HG03103 (cell line): ENCODE results near the gene ADGRF1.

ENCODE experiments used
- ATAC-seq: cut with Tn5 transposase; IDR thresholded peaks from one replicate; pipeline ENCODE4 v1.9.1; 2021; ENCODE audit warnings: low read depth; ENCODE audit not compliant: unreplicated experiment

ADGRF1 gene

DNA sequence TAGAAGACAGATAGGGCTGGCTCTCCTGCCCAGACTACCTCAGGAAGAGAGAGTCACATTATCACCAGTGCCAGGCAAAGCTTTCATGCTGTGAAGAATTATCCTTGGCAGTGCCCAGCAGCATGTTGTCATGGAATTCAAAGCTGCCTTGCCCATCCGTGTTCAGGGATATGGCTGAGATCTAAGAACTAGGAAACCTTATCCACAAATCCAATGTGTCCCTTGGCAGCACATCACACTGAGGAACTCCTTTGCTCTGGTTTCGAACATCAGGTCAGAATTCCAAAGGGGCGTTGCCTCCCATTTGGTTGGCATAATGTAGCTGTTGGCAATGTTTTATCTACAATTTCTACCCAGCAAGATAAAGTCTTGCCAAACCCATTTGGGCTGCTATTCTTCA lies 52.7 kb downstream of the ADGRF1 start:
- ATAC-seq: no peak

DNA sequence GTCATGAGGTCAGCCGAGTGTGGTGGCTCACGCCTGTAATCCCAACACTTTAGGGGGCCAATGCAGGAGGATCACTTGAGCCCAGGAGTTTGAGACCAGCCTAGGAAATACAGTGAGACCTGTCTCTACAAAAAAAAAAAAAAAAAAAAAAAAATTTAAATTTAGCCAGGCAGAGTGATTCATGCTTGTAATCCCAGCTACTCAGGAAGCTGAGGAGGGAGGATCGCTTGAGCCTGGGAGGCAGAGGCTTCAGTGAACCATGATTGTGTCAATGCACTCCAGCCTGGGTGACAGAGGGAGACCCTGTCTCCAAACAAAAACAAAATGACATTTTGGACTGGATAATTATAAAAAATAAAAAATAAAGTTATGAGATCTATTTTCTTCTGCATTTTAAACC lies 56.2 kb downstream of the ADGRF1 start:
- no peak for ATAC-seq

DNA sequence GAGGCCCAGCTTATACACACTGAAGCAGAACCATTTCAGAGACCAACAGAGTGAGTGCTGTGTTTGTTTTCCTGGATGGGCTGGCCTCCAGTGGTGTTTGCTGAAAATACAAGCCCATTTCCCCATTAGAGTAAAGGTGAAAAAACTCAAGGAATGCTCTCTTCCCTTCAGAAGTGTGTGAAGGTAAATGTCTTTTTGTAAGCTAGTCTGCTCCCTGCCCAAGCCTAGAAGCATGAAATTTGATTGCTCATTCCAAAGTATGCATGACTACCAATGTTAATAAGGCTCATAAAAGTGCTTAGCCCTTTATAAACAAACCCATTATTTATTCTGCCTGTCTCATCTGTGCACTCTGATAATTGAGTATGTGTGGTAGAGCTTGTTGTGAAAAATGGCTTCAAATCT lies 59.1 kb downstream of the ADGRF1 start:
- ATAC-seq: no peak

DNA sequence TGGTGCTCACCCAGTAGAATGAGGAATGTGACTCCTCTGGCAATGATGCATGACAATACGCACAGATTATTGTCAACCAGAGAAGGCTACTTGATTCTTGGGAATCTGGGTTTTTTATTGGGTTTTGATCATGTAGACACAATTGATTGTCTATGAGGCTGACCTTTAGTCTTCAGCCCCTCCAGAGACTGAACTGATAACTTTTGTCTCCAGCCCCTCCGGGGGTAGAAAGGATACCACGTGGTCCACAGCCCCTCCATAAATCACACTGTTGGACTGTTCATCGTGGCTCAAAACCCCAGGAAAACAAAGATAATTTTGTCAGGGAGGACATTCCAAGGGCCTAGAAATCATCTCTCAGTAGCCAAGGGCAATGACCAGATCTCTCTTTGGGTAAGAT lies 62.9 kb downstream of the ADGRF1 start:
- no peak for ATAC-seq

DNA sequence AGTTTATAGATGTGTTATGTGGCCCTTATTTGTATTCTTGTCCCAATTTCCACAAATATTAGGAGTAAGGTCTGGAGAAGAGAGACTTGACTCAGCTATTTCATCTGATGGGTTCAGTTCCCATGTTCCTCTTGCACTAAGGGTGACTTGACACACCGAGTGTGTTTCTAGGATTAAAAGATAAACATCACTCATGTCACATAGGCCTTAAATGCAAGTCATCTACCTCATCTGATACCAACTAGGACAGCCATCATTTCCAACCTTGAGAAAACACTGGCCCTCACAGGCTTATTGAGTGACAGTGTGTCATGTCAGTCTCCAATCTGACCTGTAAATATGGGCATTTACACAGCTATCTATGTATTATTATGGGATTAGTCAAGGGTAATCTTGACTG lies 67.3 kb downstream of the ADGRF1 start:
- ATAC-seq: no peak

DNA sequence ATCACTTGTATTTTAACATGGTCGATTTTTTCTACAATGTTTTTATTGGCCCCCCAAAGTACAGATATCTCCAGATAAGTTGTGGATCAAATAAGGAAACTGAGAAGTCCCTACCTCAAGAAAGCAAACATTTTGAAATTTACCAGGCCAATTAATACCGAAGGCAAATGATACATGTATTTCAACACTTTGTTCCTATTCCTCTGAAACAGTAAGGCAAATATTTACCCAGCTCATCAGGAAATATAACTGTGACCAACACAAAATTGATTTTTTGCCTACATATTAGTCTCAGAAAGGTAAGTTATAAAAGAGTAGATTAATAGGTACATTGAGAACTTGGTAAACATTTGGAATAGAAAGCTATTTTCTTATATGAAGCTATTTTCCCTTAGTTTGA lies 69.1 kb downstream of the ADGRF1 start:
- ATAC-seq: no peak

DNA sequence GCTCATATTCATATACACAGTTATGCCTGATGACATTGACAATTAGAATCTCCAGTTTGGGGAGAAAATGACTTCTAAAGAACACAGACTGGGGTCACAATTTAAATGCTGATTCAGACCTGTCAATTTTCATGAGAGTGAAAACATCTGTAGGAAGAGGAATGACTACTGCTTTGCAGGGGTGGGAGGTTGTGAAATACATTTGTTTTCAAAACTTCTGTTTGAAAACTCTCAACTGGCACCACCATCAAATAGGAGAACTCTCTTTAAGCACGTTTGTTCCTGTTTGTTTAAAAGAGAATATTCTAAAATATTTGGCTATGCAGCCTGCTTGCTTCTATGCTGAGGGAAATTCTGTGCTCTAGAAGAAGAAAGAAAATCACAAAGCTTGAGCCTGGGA lies 69.6 kb downstream of the ADGRF1 start:
- no peak for ATAC-seq

DNA sequence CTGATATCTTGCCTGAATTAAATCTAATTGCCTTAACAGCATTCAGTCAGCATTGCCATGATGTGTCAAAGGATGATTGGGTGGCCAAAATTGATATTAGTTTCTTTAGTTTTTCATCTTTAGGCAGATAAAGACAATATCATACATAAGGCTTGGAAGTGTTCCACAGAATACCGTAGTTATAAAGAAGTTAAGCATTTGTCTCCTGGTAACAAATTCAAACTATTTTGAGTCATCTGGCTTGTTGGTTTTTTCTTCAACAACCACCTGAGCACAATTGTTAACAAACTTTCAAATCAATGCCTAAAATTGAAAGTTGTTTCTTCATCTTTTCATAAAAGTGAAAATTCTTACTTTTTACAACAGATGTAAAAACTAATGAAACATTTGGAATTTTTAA lies 72.9 kb downstream of the ADGRF1 start:
- ATAC-seq: no peak

DNA sequence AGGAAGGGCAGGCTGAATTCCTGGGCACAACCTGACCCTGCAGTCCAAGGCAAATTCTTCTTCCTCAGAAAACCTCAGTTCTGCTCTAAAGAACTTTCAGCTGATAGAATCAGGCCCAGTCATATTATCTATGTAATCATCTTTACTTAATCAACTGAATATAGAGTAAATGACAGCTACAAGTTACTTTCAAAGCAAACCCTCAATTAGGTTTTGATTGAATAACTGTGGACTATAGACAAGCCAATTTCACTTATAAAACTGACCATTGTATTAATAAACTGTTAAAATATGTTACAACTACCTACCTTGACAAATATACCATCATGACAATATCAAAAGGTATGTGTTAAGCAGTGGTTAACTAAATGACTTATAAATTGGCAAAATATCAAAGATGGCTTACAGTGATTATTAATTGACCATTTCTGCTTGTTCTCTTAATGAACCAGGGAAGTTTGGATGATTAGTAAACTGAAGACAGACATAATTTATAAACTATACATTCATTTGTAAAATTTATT lies 74.2 kb downstream of the ADGRF1 start:
- no peak for ATAC-seq

DNA sequence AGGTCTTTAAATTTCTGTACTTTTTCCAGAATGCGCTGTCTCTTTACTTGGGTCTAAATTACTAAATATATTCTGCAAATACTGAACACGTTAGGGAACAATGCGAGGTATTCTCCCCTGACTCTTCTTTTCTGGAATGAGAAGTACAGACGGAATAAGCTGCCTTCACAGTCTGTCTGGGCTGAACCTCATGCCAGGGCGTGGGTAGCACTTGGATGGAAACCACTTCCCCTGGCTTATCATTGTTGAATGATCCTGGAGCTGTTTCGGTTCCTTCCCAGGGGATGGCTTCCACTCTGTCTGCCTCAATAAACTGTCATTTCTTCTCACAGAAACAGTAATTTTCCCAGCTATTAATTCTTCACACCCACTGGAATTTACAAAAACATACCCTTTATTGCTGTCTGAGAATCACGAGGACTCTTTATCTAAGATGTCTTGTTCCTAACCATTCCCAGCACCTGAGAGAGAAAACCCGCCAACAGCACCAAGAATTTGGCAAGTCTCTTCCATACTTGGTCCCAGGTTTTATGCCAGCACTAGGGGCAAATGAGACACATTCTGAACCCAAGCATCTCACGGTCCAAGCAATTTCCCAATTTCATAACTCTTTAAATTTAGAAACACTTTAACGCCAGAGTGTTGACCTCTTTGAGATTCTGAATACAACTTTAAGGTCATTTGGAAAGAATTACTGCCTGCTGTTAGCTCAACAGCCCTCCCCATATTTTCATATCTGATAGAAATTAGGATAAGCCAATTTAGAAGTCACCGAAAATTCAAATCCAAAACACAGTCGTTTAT lies 77.2 kb downstream of the ADGRF1 start:
- ATAC-seq: no peak

DNA sequence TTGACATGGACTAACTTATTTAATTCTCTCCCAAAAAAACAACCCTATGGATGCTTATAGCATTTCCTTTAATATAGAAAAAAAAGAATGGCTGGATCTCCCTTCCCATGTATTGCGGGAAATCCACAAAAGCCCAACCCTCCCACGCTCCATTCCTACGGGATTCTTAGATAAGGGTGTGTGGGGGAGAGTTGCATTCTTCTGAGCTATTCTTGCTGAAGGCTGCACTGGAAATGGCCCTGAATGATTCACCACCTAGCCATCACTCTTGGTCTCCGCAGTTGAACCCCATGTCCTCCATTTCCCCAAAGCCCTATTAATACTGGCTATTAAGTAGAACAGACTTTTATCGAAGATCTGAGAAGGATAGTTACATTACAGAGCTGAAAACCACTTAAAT lies 78.5 kb downstream of the ADGRF1 start:
- no peak for ATAC-seq

DNA sequence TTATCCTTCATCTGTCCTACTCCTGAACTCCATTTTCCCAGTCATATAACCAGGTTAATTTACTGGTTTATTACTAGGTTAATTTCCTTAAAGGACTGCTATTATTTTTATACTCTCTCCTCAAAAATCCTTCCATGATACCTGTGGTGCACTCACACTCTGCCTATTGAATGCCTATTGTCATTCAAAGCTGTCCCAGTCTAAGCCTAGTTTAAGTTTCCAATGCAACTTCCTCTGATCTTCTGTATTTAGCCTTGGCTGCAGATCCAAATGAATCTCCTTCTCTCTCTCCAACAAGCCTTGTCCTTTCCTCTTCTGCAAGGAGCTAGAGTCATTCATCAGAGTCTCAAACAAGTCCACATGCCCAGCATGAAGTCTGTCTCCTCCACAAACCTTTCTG lies 79.1 kb downstream of the ADGRF1 start:
- ATAC-seq: no peak

DNA sequence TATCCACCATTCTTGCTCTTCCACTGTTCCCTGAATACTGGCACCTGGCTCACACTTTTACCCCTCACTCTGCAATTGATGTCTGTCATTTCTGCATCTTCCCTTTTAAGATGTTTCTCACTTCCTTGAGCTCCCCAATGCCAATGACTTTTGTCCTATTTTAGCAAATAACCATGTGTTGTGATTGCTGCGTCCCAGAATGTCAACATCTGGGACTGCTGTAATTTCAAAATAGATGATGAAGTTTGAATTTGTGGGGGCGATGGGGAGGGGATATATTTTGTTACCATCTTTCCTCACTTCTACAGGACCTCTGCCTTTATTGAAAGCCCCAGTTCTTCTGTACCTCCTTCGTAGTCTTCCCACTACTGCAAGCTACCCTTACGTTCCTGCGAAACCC lies 80.4 kb downstream of the ADGRF1 start:
- no peak for ATAC-seq

DNA sequence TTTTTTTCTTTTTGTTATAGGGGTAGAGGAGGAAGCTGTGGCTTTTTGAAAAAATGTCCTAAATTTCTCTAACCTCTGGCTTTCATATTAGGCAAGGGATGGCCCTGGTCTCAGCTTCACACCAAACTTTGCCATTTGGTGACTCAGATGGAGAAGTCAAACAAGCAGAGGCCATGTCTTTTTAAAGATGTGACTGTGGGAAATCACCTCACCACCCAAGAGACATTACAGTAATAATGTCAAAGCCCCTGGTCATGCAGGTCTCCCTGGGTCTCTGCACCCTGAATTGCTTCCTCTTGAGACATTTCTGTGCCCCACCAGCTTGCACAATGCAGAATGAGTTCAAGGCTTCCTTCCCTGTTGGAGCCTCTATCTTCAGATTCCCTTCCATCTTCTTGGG lies 80.9 kb downstream of the ADGRF1 start:
- ATAC-seq: no peak

DNA sequence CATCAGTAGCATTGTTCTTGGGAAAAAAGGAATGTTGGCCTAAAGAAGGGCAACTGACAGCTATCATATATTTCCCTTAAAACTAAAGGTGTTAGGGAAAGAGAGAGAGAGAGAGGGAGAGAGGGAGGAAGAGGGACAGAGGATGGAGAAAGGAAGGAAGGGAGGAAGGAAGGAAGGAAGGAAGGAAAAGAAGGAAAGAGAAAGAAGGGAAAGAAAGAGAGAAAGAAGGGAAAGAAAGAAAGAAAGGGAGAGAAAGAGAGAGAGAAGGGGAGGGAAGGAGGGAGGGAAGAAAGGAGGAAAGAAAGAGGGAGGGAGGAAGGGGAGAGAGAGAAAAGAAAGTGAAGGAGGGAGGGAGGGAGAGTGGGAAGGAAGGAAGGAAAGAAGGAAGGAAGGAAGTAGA lies 82.7 kb downstream of the ADGRF1 start:
- ATAC-seq: no peak

DNA sequence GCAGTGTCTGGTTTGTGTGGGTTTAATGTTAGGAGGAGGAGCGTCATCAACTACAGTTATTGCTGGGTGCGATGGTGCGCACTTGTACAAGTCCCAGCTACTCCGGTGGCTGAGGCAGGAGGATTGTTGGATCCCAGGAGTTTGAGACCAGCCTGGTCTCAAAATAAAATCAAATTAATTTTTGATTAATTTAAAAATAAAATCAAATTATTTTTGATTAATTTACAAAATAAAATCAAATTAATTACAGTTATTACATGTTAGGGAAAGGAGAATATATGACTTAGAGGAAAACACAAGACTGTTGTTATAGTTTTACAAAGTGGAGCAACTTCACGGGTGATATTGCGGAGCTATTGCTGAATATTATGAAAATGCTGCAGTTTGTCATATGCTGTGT lies 85.7 kb downstream of the ADGRF1 start:
- ATAC-seq: no peak

DNA sequence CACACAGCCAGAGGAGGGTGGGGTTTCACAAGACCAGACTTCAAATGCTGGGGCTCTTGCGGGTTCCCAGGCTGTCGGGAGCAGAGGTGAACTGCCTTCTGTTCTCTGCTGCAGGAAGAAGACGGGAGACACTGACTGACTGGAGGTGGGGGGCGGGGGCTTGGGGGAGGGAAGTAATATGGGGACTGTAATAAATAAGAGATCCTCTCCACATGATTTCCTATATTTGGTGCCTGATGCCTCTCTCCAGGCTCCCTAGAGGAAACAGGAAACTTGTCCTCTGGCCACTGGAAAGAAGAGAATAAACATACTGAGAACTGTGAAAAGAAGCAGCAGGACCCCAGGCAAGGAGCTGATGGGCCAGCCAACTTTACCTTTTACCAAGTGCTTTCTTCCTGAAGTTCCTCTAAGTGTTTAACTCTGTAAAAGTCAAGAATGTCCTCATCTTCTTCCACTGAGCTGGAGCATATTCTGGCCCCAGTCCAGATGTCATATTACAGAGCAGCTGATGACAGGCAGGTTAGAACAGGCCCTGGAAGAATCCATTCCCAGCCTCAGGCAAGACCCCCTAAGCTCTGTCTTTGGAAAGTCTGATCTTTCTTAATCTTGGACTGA lies 87.2 kb downstream of the ADGRF1 start:
- ATAC-seq: no peak

DNA sequence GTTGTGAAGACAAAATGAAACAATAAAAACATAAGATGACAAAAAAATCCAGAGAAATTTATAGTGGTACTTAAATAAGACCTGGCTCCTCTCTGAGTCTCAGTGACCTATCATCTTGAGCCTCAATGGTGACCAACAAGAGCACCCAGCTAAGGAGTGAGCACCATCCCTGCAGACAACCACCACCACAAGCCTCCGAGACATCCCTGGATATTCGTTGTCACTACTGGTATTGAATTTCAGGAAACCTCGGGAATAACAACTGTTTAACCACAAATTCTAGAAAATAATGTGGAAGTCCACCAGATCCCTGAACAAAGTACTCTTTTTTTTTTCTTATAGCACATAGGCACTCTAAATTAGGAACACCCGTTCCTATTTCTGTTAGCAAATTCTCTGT lies 88.2 kb downstream of the ADGRF1 start:
- no peak for ATAC-seq

DNA sequence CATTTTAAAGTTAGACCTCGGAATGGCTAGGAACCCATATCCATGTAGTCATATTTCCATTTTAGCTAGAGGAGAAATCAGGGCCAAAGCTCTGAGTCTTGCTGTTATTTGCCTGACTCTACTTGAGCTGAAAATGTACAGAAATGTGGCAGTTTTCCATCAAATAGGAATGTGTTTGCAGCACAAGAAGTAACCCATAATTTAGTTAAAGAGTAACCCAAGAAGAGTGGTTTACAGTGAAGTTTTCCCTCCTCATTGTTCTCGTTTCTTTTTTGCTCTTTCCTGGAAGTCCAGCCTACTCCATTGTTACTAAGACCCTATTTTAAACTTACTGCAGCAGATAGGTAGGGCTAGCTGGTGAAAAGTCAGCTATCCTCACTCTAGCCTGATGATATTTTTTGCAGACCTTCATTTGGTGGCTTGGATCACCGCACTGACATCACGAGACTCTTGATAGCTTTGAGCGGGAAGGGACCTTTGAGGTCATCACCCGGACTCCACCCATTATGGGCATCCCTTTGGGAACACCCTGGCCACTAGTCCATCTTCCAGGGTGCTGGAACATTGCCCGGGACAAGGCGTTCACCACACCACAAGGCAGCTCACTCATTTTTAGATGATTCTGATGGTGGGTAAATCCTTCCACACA lies 92.4 kb downstream of the ADGRF1 start:
- ATAC-seq: no peak

DNA sequence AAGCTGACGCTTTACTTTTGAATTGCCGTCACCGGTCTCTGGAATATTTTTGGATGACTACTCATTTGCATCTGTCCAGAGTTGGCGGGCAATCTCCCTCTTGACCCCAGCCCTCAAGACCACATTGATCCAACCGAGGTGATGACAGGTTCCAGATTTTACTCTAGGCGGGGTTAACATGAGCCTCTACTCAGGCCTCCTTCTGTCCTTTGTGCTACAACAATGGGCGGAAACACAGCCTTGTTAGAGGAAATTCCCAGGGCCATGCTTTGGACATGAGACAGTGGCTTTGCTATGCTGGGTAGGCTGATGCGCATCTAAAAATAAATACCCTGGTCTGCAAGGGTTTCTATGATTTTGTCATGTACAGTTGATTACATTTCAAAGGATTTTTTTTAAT lies 93.4 kb downstream of the ADGRF1 start:
- ATAC-seq: no peak
